HK-2 (cell line): ENCODE measurements around the gene LSS.
"Not testable (repeated sequence)": the region's sequence is repeated elsewhere in the genome, so short reads cannot be mapped to it uniquely, and the experiment has no call there.

ENCODE experiments used
- DNase-seq: peaks from one replicate; pipeline ENCODE4 v3.0.0-alpha.2; 2018; ENCODE audit not compliant: unreplicated experiment

LSS gene

DNA sequence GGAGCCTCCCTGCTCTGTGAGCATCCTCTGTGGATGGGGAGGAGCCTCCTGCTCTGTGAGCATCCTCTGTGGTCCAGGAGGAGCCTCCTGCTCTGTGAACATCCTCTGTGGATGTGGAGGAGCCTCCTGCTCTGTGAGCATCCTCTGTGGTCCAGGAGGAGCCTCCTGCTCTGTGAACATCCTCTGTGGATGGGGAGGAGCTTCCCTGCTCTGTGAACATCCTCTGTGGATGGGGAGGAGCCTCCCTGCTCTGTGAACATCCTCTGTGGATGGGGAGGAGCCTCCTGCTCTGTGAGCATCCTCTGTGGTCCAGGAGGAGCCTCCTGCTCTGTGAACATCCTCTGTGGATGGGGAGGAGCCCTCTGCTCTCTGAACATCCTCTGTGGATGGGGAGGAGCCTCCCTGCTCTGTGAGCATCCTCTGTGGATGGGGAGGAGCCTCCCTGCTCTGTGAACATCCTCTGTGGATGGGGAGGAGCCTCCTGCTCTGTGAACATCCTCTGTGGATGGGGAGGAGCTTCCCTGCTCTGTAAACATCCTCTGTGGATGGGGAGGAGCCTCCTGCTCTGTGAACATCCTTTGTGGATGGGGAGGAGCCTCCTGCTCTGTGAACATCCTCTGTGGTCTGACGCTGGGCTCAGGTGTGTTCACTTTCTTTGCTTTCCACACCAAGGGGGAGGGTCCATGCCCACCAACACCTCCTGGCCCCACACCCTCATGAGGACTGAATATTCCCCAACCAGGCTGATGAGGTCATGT, 58.0 kb downstream of the LSS start:
- not testable (repeated sequence) for DNase-seq

DNA sequence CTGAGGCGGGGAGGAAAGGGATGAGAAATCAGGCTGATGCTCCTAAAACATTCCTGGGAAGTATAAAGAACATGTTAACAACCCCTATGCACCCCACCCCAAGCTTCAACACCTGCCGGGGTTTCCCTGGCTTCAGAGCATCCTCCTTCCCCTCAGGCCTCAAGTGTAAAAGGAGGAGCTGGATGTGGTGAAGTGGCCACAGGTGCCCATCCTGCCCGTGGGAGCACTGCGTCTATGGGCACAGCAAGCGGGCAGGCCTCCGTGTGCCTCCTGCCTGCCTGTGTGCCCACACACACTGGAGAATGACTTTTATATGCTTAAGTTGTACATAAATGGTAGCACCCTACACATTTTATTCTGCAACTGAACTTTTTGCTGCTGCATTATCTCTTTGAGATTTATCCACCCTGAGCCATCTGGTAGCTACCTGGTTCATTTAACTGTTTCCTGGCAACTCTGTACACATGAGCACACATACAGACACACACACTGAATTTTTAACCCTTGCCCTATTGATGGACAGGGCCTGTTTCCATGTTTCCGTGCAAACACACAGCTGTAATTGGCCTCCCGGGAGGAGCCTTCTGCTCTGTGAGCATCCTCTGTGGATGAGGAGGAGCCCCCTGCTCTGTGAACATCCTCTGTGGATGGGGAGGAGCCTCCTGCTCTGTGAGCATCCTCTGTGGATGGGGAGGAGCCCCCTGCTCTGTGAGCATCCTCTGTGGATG, 59.8 kb downstream of the LSS start:
- DNase-seq = no peak

DNA sequence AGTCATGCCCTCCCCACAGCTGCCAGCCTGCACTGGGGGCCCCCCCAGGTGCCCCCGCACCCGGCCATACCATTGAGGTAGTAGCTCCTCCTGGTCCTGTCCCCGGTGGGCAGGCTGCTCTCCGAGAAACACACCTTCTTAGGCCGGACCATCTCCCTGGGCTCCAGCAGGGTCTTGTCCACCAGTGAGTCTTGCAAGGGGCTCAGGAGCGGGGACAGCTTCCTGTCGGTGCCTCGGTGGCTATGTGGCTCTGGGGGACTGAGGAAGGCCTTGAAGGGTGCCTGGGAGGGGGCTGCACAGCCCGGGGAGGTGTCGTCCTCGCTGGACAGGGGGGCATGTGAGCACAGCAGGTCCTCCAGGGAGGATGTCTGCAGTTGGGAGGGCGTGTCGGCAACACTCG, 60.3 kb downstream of the LSS start:
- no peak for DNase-seq

DNA sequence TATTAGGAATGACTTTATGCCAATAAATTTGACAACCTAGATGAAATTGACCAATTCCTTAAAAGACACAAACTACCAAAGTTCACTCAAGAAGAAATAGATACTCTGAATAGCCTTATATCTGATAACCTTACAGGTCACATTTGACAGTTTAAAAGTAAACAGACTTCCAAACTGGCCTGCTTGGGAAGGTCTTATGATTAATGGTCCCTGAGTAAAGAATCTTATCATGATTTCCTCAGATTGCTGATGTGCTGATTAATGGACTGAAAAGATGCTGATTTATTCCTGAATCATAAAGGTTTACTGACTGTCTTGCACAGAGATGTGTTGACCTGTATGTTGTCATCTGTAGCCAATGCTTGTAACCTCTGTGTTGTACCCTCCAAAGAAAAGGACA, 63.5 kb downstream of the LSS start:
- DNase-seq = no peak

DNA sequence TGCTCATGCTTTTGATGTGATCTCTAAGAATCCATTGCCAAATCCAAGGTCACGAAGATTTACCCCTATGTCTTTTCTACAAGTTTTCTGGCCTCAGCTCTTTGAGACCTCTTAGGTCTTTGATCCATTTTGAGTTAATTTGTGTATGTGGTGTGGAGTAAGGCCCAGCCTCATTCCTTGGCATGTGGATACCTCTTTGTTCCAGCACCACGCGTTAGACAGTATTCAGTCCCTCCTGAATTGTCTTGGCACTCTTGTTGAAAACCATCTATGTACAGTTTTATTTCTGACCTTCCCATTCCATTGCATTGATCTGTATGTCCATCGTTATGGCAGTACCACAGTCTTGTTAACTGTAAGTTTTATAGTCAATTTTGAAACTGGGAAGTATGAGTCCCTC, 65.2 kb downstream of the LSS start:
- no peak for DNase-seq

DNA sequence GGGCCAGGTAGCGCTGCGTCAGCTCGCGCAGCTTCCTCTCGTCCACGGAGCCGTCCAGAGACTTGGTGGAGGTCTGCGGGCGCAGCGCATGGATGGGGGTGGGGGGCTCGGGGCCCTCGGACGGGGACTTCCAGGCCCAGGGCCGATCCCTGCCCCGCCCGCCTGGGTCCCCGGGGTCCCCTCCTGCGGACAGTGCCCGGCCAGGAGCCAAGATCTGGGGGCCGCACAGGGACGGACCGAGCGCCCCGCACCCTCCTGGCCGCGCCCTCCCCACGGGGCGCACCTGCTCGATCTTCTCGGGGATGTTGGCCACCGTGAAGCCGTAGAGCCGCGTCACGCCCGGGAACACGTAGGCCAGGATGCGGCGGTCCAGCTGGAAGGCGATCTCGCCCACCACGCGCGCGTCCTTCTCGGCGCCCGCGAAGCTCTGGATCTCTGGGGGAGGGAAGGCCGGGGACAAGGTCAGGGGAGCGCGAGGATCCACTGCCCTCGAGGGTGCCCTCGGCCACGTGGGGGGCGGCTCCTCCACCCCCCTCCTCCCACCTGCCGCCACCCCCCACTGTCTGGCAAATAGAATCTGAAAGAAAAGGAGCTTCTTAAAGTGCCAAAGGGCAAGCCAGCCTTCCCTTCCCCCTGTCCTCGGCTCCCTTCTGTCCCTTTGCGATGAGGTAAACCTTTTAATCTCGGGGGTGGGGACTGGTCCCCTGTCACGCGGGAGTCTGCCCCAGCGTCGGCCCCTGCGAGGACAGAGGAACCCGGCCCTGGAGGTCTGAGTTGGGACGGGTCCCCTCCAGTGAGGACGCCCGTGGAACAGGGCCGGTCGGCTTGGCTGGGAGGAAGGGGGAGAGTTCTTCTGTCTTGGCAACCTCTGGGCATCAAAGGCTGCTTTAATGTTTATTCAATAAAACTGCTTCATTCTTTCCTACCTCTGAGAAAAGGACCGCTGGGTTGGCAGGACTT, 66.7 kb downstream of the LSS start:
- no peak for DNase-seq

DNA sequence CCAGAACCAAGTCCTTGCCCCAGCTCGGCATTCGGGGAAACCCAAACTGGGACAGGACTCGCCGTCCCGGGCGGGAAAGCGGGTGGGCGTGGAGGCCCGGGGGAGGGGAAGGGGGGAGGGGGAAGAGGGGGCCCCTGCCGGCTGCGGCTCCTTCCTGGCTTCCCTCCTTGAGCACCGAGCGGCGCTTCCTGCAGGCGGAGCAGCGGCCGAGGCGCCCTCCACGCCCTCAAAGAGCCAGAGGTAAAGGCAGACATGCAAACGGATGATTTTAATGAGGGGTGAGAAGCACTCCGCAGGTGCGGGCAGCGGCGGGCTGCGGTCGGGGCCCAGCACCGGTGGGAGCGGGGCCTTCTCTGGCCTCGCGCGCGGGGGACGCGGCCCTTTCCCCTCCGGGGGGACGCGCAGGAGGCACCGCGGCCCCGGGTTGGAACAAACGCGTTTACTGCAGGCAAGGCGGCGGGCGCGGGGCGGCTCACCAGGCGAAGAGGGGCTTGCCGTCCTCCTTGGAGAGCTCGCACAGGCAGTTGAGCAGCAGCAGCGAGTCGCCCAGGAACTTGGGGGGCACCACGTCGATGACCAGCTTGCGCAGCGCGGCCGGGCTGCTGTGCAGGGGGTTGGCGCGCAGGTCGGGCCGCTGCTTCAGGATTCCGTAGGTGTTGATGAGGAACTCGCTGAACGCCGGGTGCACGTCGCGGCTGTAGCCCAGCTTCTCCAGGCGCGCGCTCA, 67.5 kb downstream of the LSS start:
- DNase-seq = no peak

DNA sequence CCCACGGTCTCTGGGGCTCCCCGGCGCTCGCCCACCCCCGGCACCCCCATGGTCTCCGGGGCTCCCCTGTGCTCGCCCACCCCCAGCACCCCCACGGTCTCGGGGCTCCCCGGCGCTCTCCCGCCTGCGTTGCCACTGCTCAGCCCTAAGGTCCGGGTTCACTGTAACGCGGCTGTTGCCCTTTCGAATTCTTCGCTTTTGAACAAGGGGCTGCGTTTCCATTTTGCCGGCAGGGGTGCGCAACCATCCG, 68.0 kb downstream of the LSS start:
- DNase-seq = no peak

DNA sequence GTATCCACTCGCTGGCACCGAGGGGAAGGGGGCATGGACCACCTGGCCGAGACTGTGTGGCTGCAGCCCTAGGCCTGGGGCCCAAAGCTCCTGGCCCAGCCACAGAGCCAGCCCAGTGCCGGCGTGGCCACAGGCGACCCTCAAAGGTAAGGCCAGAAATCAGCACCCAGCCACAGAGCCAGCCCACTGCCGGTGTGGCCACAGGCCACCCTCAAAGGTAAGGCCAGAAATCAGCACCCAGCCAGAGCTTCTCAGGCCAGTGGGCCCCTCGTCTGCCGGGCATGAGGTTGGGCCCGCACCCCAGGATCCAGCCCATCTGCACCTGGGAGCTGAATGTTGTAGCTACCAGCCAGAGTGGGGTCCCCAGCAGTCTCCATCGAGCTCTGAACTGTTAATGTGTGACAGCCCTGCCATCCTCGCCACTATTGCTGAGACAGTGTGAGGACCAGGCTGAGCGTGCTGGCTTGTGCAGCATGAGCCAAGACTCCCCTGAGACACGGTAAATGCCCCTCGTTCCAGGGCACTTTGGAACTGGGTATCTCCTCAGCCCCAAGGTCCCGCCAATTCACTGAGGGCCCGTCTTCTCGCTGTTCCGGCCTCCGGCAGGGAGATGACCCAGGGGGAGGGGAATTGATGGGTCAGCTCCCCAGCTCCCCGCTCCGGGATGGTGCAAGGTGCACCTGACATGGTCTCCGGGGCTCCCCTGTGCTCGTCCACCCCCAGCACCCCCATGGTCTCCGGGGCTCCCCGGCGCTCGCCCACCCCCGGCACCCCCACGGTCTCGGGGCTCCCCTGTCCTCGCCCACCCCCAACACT, 68.5 kb downstream of the LSS start:
- no peak for DNase-seq

DNA sequence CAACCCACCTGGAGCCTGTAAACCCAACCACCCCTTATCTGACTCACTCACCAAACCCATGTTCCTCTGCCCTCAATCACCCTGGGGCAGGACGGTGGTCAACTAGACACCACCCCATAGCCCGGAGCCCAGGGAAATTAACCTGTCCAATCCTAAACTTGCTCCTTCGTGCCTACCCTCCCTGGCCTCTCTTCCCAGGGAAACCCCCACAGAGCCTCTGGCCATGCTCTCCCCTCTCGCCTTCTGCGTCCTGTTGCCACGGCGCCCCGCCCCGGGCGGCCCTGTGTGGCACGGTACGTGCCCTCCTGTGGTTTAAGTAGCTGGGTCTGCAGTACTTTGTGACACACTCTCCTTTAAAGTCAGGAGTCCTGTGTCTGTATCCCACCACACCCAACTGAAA, 69.2 kb downstream of the LSS start:
- DNase-seq = no peak

DNA sequence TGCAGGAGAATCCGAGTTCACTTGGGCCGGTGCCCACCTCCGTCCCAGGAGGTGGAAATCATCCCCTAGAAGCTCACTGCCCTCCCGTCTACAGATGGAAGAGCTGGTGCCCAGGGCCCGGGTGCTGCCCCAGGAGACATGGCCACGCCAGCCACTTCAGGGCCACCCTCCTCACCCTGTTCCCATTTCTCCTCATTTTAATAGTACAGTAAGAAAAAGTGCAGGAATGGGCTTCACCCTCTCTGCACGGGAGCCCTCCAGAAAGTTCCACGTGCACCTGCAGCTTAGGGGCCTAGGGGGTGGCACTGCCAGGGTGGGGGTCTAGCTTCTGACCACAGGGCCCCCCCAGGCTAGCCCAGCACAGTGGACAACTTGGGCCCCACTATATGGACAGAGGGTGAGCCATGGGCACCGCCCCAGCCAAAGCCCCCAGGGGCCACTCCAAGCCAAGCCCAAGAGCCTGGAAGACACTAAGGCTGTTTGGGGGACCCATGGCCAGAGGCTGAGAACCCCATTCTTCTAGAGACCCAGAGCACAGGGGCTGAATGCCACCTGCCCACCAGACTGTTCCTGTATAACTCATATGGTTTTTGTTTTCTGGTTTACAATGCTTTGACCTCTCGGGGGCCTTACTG, 69.8 kb downstream of the LSS start:
- no peak for DNase-seq

DNA sequence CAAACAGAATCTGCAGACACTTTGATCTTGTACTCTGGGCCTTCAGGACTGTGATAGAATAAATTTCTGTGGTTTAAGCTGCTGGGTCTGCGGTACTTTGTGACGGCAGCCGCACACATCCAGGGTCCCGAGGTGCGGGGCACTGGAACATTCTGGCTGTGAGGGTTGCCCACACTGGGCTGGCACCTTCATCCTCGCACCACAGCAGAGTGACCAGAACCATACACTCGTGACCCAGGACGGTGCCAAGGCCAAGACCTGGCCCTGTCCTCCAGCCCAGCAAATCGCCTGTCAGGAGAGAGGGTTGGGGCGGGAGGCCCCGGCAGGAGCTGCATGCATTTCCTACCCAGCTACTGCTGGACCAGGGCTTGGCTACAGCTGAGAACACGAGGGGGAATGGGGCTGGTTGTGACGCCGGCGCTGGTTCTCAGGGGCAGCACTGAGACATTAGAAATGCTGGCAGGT, 70.6 kb downstream of the LSS start:
- DNase-seq = no peak

DNA sequence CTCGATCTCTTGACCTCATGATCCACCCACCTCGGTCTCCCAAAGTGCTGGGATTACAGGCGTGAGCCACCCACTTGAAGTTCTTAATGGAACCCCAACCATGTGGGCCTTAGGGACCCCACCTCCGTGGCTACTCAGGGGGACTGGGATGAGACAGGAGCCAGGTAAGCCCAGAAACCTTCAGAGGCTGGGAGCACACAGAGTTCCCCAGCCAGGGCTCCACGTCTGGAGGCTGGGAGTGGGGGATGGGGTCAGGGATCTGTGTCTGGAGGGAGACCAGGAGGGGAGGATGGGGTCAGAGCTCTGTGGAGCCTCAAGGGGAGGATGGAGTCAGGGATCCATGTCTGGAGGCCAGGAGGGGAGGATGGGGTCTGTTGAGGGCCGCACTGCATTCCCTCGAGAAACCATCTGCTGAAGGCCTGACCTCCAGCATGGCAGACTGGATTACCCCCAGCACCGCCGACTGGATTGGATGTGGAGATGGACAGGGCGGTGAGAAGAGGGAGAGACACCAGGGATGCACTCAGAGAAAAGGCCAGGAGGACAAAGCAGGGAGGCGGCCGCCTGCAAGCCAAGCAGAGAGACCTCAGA, 71.1 kb downstream of the LSS start:
- DNase-seq = no peak

DNA sequence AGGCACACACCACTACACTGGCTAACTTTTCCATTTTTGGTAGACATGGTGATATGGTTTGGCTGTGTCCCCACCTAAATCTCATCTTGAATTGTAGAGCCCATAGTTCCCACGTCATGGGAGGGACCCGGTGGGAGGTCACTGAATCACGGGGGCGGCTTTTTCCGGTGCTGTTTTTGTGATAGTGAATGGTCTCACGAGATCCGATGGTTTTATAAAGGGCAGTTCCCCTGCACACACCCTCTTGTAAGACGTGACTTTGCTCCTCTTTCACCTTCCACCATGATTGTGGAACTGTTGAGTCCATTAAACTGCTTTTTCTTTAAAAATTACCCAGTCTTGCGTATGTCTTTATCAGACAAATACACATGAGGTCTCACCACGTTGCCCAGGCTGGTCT, 71.9 kb downstream of the LSS start:
- no peak for DNase-seq

DNA sequence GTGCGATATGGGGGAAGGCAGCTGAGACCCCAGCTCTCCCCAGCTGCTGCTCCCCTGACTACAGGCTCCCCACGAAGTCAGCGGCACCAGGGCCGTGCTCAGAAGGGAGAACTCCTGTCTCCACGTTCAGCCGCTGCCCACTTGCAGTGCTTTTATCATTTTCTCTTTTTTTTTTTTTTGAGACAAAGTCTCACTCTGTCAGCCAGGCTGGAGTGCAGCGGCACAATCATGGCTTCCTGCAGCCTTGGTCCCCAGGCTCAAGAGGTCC, 72.3 kb downstream of the LSS start:
- no peak for DNase-seq

DNA sequence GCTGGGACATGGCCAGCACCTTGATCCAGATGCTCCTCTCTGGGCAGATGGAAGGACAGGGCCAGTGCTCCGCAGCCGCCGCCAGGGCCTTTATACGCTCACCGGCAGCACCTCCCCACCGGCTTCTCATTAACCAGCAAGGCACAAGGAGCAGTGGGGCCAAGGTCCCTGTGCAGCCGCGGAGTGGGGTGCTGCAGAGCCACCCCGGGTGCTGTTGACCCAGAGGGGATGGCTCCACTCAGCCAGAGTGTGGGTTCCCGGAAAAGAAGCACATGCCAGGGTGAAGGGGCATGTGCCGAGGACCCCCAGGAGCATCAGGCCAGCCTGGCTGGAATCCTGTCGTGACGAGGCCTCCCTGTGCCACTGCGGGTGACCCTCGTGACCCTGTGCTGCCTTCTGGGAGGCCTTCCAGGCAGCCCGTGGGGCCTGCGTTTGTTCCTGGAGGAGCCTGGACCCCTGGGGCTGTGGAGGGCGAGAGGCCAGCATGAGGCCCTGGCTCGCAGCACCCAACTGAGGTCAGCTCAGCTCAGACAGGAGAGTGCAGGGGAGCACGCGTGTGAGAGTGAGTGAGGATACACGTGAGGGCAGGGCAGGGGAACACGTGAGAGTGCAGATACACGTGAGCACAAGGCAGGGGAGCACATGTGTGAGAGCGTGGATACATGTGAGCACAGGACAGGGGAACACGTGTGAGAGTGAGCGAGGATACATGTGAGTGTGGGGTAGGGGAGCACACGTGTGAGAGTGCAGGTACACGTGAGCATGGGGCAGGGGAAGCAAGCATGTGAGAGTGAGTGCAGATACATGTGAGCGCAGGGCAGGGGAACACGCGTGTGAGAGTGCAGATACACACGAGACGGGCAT, 72.8 kb downstream of the LSS start, which contains the start of gene FTCD:
Gene FTCD (minus strand): TSS at position 66 of the 864 bp plus-strand sequence. CDS start 56 bp downstream, at position 10.
- no peak for DNase-seq

DNA sequence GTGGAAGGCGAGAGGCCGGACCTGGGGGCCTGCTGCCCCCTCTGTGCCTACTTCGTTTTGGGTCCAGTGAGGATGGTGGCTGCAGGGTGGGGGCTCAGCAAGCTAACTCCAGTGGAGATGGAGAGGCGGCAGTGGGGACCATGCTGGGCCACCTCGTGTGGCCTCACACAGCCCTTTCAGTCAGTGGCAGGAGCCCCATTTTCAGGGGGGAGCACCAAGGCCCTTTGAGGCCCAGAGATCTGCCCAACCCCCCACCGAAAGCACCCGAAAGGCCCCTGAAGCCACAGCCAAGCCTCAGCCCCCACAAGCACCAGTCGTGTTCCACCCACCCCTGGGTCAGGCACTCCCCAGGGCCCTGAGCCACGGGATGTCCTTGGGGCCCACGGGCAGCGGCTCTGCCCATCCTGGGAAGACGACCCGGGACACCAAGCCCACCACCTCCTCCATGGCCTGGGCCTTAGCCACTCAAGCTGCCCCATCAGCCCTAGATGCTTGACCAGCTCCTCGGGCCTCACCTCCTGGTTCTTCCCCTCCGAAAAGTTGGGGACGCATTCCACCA, 73.5 kb downstream of the LSS start:
- DNase-seq = no peak

DNA sequence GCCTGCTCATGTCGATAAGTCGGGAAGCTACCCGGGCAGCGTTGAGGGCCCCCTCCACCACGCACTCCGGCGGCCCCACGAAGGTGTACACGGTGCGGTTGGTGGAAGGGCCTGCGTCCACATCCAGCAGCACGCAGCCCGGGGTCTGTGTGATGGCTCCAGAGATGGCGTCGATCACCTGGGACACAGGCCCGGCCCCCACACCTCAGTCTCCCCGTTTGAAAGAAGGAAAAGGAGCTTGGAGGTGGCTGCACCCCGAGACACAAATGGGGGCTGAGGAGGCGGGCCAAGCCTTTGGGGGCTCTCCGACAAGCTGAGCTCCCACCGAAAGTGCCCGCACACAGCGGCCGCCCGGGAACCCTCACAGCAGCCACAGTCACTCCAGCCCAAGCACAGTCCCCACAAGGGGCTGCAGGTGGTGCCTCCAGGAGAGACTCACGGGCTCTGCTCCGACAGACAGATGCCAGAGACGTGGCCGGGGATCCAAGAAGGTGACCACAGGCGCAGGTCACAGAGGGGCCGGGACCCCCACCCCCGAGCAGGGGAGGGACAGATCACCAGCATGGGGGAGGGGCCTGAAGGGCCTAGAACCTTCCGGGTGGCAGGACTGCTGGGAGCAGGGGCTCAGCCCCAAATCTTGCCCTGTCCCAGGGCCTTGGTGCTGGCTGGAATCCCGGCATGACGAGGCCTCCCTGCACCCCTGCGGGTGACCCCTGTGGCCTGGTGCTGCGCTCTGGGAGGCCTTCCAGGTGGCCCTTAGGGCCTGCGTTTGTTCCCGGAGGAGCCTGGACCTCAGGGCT, 74.2 kb downstream of the LSS start:
- no peak for DNase-seq
